Neural progenitor cell (in vitro differentiated cells): ENCODE measurements around the gene RFPL4AL1. TPM values are rescaled to one million over a fixed set of nuclear protein-coding genes. Genes with fewer than 3 reads are reported as not detected.
"Not testable (repeated sequence)": the region's sequence is repeated elsewhere in the genome, so short reads cannot be mapped to it uniquely, and the experiment has no call there.

Source experiments
- DNase-seq: peaks from one replicate; pipeline ENCODE4 v3.0.0-alpha.2; 2016; ENCODE audit warnings: low spot score
- H2AFZ ChIP-seq: fragments of 200-600 bp; sonication (generic); replicated peaks from 2 replicates; pipeline ENCODE4 v1.6.1; 2016; ENCODE audit warnings: antibody characterized with exemption
- H3F3A ChIP-seq: fragments of 200-600 bp; sonication (generic); 2 replicates; pipeline ENCODE4 v1.6.1; 2016; ENCODE audit warnings: antibody characterized with exemption, low read depth
- H3K27ac ChIP-seq: fragments of 200-600 bp; sonication (generic); 2 replicates; pipeline ENCODE4 v1.5.1; 2016; ENCODE audit warnings: mild to moderate bottlenecking
- H3K27me3 ChIP-seq: fragments of 200-600 bp; sonication (generic); 2 replicates; pipeline ENCODE4 v1.6.1; 2016; ENCODE audit warnings: mild to moderate bottlenecking, moderate library complexity
- H3K36me3 ChIP-seq: fragments of 200-600 bp; sonication (generic); 2 replicates; pipeline ENCODE4 v1.5.1; 2016
- H3K4me1 ChIP-seq: fragments of 200-600 bp; sonication (generic); 2 replicates; pipeline ENCODE4 v1.6.1; 2016; ENCODE audit warnings: mixed run types
- H3K4me2 ChIP-seq: fragments of 200-600 bp; sonication (generic); 2 replicates; pipeline ENCODE4 v1.6.1; 2016
- H3K4me3 ChIP-seq: fragments of 200-600 bp; sonication (generic); 2 replicates; pipeline ENCODE4 v1.5.1; 2016
- H3K79me2 ChIP-seq: fragments of 200-600 bp; sonication (generic); 2 replicates; pipeline ENCODE4 v1.6.1; 2016; ENCODE audit warnings: low read depth
- H3K9ac ChIP-seq: fragments of 200-600 bp; sonication (generic); 2 replicates; pipeline ENCODE4 v1.6.1; 2016
- H3K9me3 ChIP-seq: fragments of 200-600 bp; sonication (generic); 2 replicates; pipeline ENCODE4 v1.5.1; 2016; ENCODE audit warnings: low read depth
- H4K20me1 ChIP-seq: fragments of 200-600 bp; sonication (generic); 2 replicates; pipeline ENCODE4 v1.6.1; 2016; ENCODE audit warnings: low read depth
- H3K27ac Mint-ChIP-seq: 3 replicates; pipeline ENCODE4 v1.8.0; 2021; ENCODE audit warnings: mixed read lengths
- H3K27me3 Mint-ChIP-seq: 2 replicates; pipeline ENCODE4 v1.8.0; 2022; ENCODE audit warnings: low read depth, mild to moderate bottlenecking, inconsistent platforms, moderate library complexity, mixed read lengths; ENCODE audit not compliant: insufficient read depth
- H3K36me3 Mint-ChIP-seq: 3 replicates; pipeline ENCODE4 v1.8.0; 2021; ENCODE audit warnings: mixed read lengths
- H3K4me1 Mint-ChIP-seq: 3 replicates; pipeline ENCODE4 v1.8.0; 2021; ENCODE audit warnings: mixed read lengths
- H3K4me3 Mint-ChIP-seq: 3 replicates; pipeline ENCODE4 v1.8.0; 2021; ENCODE audit warnings: mild to moderate bottlenecking, moderate library complexity, mixed read lengths
- H3K9me3 Mint-ChIP-seq: 3 replicates; pipeline ENCODE4 v1.8.0; 2020; ENCODE audit warnings: mixed read lengths
- EZH2 ChIP-seq: fragments of 200-600 bp; sonication (generic); IDR thresholded peaks from 2 replicates; pipeline ENCODE4 v1.6.1; 2017; ENCODE audit warnings: antibody characterized with exemption, mild to moderate bottlenecking, moderate library complexity
- EZH2phosphoT487 ChIP-seq: fragments of 200-600 bp; sonication (generic); IDR thresholded peaks from 2 replicates; pipeline ENCODE4 v1.6.1; 2017; ENCODE audit warnings: antibody characterized with exemption
- total RNA-seq: library from RNA; depleted of rRNA; stranded (reverse); fragments of >200 nt; gene quantifications from 2 replicates; pipeline ENCODE4 v1.2.3, GENCODE V29; 2015; ENCODE audit warnings: low replicate concordance
- TF ChIP-seq, protein P1 (sequence below): fragments of 200-600 bp; sonication (generic); IDR thresholded peaks from 2 replicates; pipeline ENCODE4 v1.5.1; 2017; ENCODE audit warnings: antibody characterized with exemption, mild to moderate bottlenecking

RFPL4AL1 gene
- total RNA-seq, 1 donor from 2014 or later, result not detected

DNA sequence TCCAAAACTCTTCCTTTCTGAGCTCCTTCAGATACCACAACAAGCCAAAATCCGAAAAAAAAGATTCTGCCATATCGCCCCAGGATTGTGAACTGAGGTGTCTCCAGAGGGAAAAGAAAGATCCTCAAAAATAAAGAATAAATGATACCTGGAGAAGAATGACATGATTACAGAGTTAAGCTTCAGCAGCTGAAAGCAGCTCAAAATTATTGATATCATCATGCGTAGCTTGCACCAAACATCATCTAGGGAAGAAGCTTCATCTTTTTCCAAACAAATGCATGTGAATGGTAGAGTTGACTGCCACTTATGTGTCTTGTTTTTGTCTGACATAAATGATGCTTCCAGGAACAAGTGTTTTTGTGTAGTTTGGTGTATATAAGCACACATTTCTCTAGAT, 30.6 kb upstream of the RFPL4AL1 start, which contains the start of gene NLRP9:
Gene NLRP9, minus strand, starts transcription at position 101 of the 400 bp plus-strand sequence. Its CDS starts 28 bp downstream, at position 73.
- peaks cover 3% of the 10 kb centered on the region for H3K9me3 Mint-ChIP-seq
- H3K79me2 ChIP-seq, result no peaks in the 10 kb centered on the region

GRCh38 chr19:55750715-55751114, 18.2 kb upstream of the RFPL4AL1 start:
- H3K9me3 ChIP-seq, result peaks cover 5% of the 10 kb centered on the region
- Mint-ChIP-seq H3K9me3 (peaks cover 7% of the 10 kb centered on the region), H3K27me3 (peaks cover 2% of the 10 kb centered on the region), H3K27ac (no peak overlapping the region), H3K36me3 (no peaks in the 10 kb centered on the region), H3K4me1 (no peaks in the 10 kb centered on the region), H3K4me3 (no peak overlapping the region)
- H3F3A ChIP-seq, result no peaks in the 10 kb centered on the region
- no peak overlapping the region for H3K27ac ChIP-seq
- no peaks in the 10 kb centered on the region for H3K79me2 ChIP-seq
- no peak for DNase-seq
- H3K4me3 ChIP-seq, result no peak overlapping the region
- TF ChIP-seq EZH2 (no peak), EZH2phosphoT487 (no peak)
- TF ChIP-seq, protein P1, sequence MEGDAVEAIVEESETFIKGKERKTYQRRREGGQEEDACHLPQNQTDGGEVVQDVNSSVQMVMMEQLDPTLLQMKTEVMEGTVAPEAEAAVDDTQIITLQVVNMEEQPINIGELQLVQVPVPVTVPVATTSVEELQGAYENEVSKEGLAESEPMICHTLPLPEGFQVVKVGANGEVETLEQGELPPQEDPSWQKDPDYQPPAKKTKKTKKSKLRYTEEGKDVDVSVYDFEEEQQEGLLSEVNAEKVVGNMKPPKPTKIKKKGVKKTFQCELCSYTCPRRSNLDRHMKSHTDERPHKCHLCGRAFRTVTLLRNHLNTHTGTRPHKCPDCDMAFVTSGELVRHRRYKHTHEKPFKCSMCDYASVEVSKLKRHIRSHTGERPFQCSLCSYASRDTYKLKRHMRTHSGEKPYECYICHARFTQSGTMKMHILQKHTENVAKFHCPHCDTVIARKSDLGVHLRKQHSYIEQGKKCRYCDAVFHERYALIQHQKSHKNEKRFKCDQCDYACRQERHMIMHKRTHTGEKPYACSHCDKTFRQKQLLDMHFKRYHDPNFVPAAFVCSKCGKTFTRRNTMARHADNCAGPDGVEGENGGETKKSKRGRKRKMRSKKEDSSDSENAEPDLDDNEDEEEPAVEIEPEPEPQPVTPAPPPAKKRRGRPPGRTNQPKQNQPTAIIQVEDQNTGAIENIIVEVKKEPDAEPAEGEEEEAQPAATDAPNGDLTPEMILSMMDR, result no peak
- no peak overlapping the region for H3K9ac ChIP-seq
- no peak overlapping the region for H2AFZ ChIP-seq
- no peaks in the 10 kb centered on the region for H3K27me3 ChIP-seq
- H3K36me3 ChIP-seq, result no peaks in the 10 kb centered on the region
- no peak overlapping the region for H3K4me2 ChIP-seq
- H3K4me1 ChIP-seq, result no peaks in the 10 kb centered on the region
- H4K20me1 ChIP-seq, result no peaks in the 10 kb centered on the region

More for the DNA sequence above, 30.6 kb upstream of the RFPL4AL1 start, which contains the start of gene NLRP9:
- Histone ChIP-seq H3F3A (no peaks in the 10 kb centered on the region), H2AFZ (no peak within 1 kb of the TSS), H3K4me3 (no peak within 1 kb of the TSS), H4K20me1 (no peaks in the 10 kb centered on the region), H3K27me3 (no peaks in the 10 kb centered on the region), H3K9me3 (peaks cover 3% of the 10 kb centered on the region), H3K4me2 (no peak within 1 kb of the TSS), H3K36me3 (no peaks in the 10 kb centered on the region), H3K9ac (no peak within 1 kb of the TSS), H3K27ac (no peak within 1 kb of the TSS), H3K4me1 (no peaks in the 10 kb centered on the region)
- H3K4me1 Mint-ChIP-seq, result no peaks in the 10 kb centered on the region
- H3K36me3 Mint-ChIP-seq, result no peaks in the 10 kb centered on the region
- TF ChIP-seq EZH2phosphoT487 (no peak), EZH2 (no peak)
- TF ChIP-seq, protein P1, result no peak
- H3K4me3 Mint-ChIP-seq, result no peak within 1 kb of the TSS
- DNase-seq, result no peak
- H3K27me3 Mint-ChIP-seq, result peaks cover 4% of the 10 kb centered on the region
- no peak within 1 kb of the TSS for H3K27ac Mint-ChIP-seq

GRCh38 chr19:55753401-55753800, 15.5 kb upstream of the RFPL4AL1 start:
- H4K20me1 ChIP-seq, result no peaks in the 10 kb centered on the region
- H3K9me3 ChIP-seq, result peaks cover 5% of the 10 kb centered on the region
- no peaks in the 10 kb centered on the region for H3K79me2 ChIP-seq
- no peaks in the 10 kb centered on the region for H3K4me1 ChIP-seq
- no peak for DNase-seq
- no peak overlapping the region for H3K27ac ChIP-seq
- Mint-ChIP-seq H3K9me3 (peaks cover 7% of the 10 kb centered on the region), H3K36me3 (no peaks in the 10 kb centered on the region), H3K4me3 (no peak overlapping the region), H3K27me3 (peaks cover 2% of the 10 kb centered on the region), H3K27ac (no peak overlapping the region), H3K4me1 (no peaks in the 10 kb centered on the region)
- TF ChIP-seq, protein P1, result no peak
- TF ChIP-seq EZH2phosphoT487 (no peak), EZH2 (no peak)
- H2AFZ ChIP-seq, result no peak overlapping the region
- no peak overlapping the region for H3K9ac ChIP-seq
- H3K27me3 ChIP-seq, result no peaks in the 10 kb centered on the region
- no peak overlapping the region for H3K4me3 ChIP-seq
- H3K4me2 ChIP-seq, result no peak overlapping the region
- no peaks in the 10 kb centered on the region for H3F3A ChIP-seq
- no peaks in the 10 kb centered on the region for H3K36me3 ChIP-seq

- not testable (repeated sequence) for DNase-seq, H3K27me3 ChIP-seq, H3K4me1 Mint-ChIP-seq, H3K4me3 ChIP-seq, H3K9me3 ChIP-seq, H3K4me2 ChIP-seq, H4K20me1 ChIP-seq, H3K27me3 Mint-ChIP-seq, H3K36me3 Mint-ChIP-seq, H3K4me1 ChIP-seq, H3K9ac ChIP-seq, H2AFZ ChIP-seq, H3K27ac ChIP-seq, H3F3A ChIP-seq, H3K4me3 Mint-ChIP-seq, H3K9me3 Mint-ChIP-seq, H3K27ac Mint-ChIP-seq, H3K36me3 ChIP-seq, H3K79me2 ChIP-seq
Observed at GRCh38 chr19:55756808-55757207, 12.1 kb upstream of the RFPL4AL1 start.

- not testable (repeated sequence) for H3K9ac ChIP-seq, H3K27ac Mint-ChIP-seq, H3K9me3 Mint-ChIP-seq, DNase-seq, H3K9me3 ChIP-seq, H3K27me3 ChIP-seq, H3K4me3 Mint-ChIP-seq, H3K27ac ChIP-seq, H4K20me1 ChIP-seq, H3K4me3 ChIP-seq, H2AFZ ChIP-seq, H3K27me3 Mint-ChIP-seq, H3K36me3 Mint-ChIP-seq, H3F3A ChIP-seq, H3K4me2 ChIP-seq, H3K4me1 Mint-ChIP-seq, H3K4me1 ChIP-seq, H3K79me2 ChIP-seq, H3K36me3 ChIP-seq
Observed at GRCh38 chr19:55758797-55759196, 10.1 kb upstream of the RFPL4AL1 start, which contains the start of gene RFPL4A. Gene RFPL4A, plus strand, starts transcription at chr19:55759097. Its CDS starts 2,704 bp downstream, at chr19:55761801.
